Measurements from ENCODE around the gene ING1. TPM values are rescaled to one million over a fixed set of nuclear protein-coding genes. Genes with fewer than 3 reads are reported as not detected.

The ING1 gene
- total RNA-seq, 4 donors from 2014 or later, result 6.3 to 15.4 (median 8.7) TPM

DNA sequence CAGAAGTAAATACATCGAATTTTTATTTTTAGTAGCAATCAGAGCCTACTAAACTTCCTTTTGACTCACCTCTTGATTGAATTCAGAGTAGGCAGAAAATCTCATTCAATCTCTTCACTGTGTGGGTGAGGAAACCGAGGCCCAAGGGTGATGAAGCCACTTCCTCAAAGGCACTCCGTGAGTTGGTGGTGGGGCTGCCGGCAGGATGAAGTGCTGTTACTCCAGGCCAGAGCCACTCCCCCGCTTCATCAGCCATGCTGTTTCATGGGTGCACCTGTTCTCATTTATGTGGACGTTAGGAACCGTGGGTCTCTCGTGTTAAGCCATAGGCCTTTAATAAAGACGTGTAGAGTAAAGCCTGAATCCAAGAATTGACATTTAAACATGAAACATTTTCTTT lies 13.2 kb downstream of the ING1 start:
- Histone ChIP-seq H3K27ac (no peak overlapping the region), H3K36me3 (peaks cover 0 to 1% (median 0%) of the 10 kb centered on the region in 3 donors), H3K4me3 (no peak overlapping the region), H3K4me1 (peaks cover 0 to 4% (median 0%) of the 10 kb centered on the region in 3 donors), H3K27me3 (no peaks in the 10 kb centered on the region), H3K9me3 (no peaks in the 10 kb centered on the region)
- intact Hi-C loops (cut with DNase I), result no loop called here
- DNase-seq, result no peak
- TF ChIP-seq CTCF (IDR thresholded peaks at IDR 0.05) (no peak), POLR2A (IDR thresholded peaks at IDR 0.05) (no peak)
- 63 to 85% methylated on average over 9 of the region's 9 CpGs for WGBS, 2 donors

DNA sequence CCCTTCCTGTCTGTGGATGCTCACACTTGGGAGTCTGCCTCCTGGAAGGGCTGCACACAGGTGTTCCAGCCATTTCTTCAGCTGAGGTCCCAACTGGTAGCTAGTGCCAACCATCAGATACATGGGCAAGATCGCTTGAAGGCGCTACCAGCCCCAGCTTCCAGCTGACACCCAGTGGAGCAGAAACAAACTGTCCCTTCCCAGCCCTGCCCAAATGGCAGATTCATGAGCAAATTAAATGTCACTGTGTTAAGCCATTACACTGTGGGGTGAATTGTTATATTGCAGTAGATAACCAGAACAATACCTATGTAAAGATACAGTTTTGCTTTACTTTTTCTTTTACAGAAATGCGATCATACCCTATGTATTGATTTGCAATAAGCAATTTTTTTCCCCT lies 17.6 kb downstream of the ING1 start:
- WGBS, 2 donors, result 95 to 100% methylated on average over 1 to 3 of the region's 3 CpGs
- TF ChIP-seq POLR2A (IDR thresholded peaks at IDR 0.05) (no peak), CTCF (IDR thresholded peaks at IDR 0.05) (no peak)
- Histone ChIP-seq H3K27ac (no peak overlapping the region), H3K27me3 (no peaks in the 10 kb centered on the region), H3K36me3 (no peaks in the 10 kb centered on the region), H3K4me3 (no peak overlapping the region), H3K4me1 (no peaks in the 10 kb centered on the region), H3K9me3 (no peaks in the 10 kb centered on the region)
- DNase-seq, result no peak
- intact Hi-C loops (cut with DNase I), result no loop called here

GRCh38 chr13:110734561-110734960 lies 21.1 kb downstream of the ING1 start:
- 81 to 84% methylated on average over 5 of the region's 5 CpGs for WGBS, 2 donors
- TF ChIP-seq CTCF (IDR thresholded peaks at IDR 0.05), result no peak
- TF ChIP-seq POLR2A (IDR thresholded peaks at IDR 0.05), result no peak

DNA sequence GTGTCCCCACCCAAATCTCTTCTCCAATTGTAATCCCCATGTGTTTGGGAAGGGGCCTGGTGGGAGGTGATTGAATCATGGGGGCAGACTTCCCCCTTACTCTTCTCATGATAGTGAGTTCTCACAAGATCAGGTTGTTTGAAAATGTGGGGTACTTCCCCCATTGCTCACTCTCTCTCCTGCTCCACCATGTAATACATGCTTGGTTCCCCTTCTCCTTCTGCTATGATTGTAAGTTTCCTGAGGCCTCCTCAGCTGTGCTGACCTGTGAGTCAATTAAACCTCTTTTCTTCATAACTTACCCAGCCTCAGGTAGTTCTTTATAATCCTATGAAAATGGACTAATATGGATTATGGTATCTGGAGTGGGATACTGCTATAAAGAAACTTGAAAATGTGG lies 24.1 kb downstream of the ING1 start:
- H3K9me3 ChIP-seq, result no peaks in the 10 kb centered on the region
- no peaks in the 10 kb centered on the region for H3K36me3 ChIP-seq
- H3K4me1 ChIP-seq, result no peaks in the 10 kb centered on the region
- no peak for TF ChIP-seq POLR2A (IDR thresholded peaks at IDR 0.05)
- TF ChIP-seq CTCF (IDR thresholded peaks at IDR 0.05), result no peak
- no peaks in the 10 kb centered on the region for H3K27me3 ChIP-seq
- no peak overlapping the region for H3K4me3 ChIP-seq
- intact Hi-C loops (cut with DNase I), result no loop called here
- no peak for DNase-seq
- no peak overlapping the region for H3K27ac ChIP-seq

More at GRCh38 chr13:110734561-110734960, 21.1 kb downstream of the ING1 start:
- intact Hi-C loops (cut with DNase I), result no loop called here
- DNase-seq, result no peak
- no peaks in the 10 kb centered on the region for H3K9me3 ChIP-seq
- no peaks in the 10 kb centered on the region for H3K27me3 ChIP-seq
- H3K4me3 ChIP-seq, result no peak overlapping the region
- no peaks in the 10 kb centered on the region for H3K4me1 ChIP-seq
- H3K27ac ChIP-seq, result no peak overlapping the region
- H3K36me3 ChIP-seq, result no peaks in the 10 kb centered on the region

GRCh38 chr13:110743687-110744086 lies 30.2 kb downstream of the ING1 start:
- Histone ChIP-seq H3K27ac (no peak overlapping the region), H3K36me3 (no peaks in the 10 kb centered on the region), H3K4me3 (no peak overlapping the region), H3K4me1 (no peaks in the 10 kb centered on the region), H3K9me3 (peaks cover 0 to 12% (median 5%) of the 10 kb centered on the region in 3 donors), H3K27me3 (no peaks in the 10 kb centered on the region)
- TF ChIP-seq POLR2A (IDR thresholded peaks at IDR 0.05) (no peak), CTCF (IDR thresholded peaks at IDR 0.05) (no peak)
- 0 to 63% methylated on average over 1 of the region's 1 CpG for WGBS, 2 donors
- no peak for DNase-seq
- intact Hi-C loops (cut with DNase I), result no loop called here

Data from esophagus squamous epithelium (tissue), 5 donors.